NCI-H1417 treated with DMSO at 0.1 percent for 48 hours (cell line): Measurements from ENCODE around the gene SUPT3H.
"Not testable (repeated sequence)": the region's sequence is repeated elsewhere in the genome, so short reads cannot be mapped to it uniquely, and the experiment has no call there.

Experiments used
- DNase-seq: peaks from one replicate; lab custom pipeline; 2025; lab: John Stamatoyannopoulos, UW

Gene SUPT3H

DNA sequence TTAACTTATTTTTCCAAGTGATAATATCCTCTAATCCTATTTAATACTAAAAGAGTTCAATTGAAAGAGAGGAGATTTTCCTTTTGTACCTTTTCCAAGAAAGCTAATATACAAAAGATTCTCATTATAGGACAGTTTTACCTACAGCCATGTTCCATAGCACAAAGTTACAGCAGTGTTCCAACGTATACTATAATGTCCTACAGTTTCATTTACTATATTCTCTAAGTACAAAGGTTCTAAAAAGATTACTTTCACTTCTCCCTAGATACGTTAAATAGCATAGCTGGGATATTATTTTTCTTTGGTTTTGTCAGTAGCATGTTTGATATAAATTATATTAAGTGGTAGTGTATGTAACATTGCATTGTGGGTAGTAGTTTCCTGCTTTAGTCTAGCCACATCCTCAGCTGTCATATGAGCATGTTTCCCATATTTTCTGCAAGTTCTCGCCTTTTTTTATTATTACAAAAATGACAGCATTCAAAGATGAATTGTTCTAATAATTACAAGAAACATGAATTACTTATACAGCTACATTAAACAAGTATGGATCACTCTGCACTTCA is 54.0 kb downstream of the SUPT3H start:
- no peak for DNase-seq

DNA sequence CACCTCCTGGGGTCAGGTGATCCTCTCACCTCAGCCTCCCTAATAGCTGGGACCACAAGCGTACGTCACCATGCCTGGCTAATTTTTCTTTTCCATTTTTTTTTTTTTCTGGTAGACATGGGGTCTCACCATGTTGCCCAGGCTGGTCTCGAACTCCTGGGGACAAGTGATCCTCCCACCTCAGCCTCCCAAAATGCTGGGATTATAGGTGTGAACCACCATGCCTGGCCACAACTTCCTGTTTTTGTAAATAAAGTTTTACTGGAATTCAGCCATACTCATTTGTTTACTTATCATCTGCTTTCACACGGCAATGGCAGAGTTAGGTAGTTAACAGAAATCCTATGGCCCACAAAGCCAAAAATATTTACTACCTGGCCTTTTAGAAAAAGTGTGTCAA is 57.4 kb downstream of the SUPT3H start:
- no peak for DNase-seq

DNA sequence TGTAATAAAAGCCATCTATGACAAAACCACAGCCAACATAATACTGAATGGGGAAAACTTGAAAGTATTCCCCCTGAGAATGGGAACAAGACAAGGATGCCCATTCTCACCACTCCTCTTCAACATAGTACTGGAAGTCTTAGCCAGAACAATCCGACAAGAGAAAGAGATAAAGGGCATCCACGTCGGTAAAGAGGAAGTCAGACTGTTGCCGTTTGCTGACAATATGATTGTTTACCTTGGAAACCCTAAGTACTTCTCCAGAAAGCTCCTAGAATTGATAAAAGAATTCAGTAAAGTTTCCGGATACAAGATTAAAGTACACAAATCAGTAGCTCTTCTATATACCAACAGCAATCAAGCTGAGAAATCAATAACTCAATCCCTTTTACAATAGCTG is 63.6 kb downstream of the SUPT3H start:
- no peak for DNase-seq

DNA sequence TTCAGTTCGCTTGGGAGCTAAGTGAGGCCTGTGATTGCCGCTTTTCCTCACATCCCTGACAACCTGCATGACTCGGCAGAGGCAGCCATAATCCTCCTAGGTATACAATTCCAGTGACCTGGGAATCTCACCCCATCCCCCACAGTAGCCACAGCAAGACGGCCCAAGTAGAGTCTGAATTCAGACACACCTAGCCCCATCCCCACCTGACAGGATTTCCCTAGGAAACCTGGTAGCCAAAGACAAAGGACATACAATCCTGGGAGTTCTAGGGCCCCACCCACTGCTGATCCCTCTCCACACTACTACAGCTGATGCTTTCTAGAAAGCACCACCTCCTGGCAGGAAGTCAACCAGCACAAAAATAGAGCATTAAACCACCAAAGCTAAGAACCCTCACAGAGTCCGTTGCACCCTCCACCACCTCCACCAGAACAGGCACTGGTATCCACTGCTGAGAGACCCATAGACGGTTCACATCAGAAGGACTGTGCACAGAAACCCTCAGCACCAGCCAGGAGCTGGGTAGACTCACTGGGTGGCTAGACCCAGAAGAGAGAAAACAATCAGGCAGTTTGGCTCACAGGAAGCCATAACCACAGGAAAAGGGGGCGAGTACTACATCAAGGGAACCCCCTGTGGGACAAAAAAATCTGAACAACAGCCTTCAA is 67.5 kb downstream of the SUPT3H start:
- DNase-seq = no peak

DNA sequence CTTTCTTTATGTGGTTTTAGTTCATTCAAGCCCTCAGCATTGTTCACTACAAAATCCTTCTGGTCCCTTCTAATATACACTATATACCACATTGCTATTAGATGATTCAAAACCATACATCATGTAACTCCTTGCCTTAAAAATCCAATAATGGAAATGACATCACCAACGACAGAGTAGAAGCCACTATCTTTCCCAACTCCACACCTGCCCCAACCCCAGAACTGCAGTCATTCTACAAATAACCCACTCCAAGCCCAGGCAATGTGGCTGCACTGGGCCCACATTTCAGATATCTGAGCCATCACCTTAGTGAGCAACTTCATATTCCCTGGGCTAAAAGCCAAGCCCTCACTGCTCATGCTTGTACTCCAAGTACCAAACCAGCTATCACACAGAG is 72.2 kb downstream of the SUPT3H start:
- DNase-seq = no peak

DNA sequence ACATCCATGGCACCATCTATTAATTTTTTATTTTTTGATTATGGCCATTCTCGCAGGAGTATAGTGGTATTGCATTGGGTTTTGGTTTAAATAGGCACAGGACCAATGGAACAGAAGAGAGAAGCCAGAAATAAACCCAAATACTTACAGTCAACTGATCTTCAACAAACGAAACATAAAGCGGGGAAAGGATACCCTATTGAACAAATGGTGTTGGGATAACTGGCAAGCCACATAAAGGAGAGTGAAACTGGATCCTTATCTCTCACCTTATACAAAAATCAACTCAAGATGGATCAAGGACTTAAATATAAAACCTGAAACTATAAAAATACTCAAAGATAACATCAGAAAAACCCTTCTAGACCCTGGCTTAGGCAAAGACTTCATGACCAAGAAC is 74.9 kb downstream of the SUPT3H start:
- DNase-seq = no peak

DNA sequence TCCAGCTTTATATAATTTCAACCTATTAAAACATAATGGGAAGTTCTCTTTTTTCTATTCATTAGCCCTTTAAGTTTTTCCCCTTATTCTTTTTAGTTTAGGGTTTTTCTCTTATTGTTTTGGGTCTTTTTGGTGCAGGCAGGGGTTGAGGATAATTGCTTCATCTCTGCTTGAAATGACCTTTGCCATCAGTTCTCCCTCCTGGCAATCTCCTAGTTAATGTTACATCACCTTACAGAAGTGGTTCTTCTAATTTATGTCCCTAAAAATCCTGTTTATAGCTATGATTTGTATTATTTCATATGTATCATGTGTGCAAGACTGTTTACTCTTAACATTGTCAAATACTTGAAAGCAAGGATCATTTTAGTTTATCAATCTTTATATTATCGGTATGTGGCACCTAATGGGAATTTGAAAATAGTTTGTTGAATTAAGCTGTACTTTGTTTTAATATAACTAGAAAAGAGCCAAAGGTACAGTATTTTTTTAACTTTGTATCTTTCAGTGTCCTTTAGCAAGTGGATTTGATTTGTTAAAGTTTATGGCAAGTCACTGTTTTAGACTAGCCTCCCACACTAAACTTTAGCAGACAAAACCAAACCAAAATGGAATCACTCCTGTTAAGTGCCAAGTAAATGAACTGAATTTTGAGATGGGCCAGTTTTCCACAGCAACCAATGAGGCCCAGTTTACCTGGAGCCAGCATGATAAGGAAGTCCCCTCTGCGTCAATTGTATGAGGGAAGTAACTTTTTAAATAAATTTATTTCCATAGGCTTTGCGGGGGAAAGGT is 76.2 kb downstream of the SUPT3H start:
- no peak for DNase-seq

DNA sequence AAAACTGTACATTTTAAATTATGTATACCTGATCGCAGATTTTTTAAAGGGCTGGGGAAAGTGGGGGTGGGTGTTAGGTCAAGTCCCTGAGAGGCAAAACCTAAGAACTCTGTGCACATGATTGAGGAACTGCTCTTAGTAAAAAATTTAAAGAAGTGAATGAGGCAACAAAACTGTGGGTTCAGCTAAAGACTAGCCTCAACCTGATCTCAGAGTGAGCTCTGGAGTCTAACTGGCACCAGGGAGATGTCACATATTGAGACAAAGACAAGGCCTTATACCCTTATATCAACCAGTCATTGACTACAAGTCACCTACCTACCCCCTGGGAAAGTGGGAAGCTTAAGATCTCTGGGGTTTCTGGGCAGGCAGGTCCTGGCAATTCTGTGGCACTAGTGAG is 77.0 kb downstream of the SUPT3H start:
- DNase-seq = no peak

DNA sequence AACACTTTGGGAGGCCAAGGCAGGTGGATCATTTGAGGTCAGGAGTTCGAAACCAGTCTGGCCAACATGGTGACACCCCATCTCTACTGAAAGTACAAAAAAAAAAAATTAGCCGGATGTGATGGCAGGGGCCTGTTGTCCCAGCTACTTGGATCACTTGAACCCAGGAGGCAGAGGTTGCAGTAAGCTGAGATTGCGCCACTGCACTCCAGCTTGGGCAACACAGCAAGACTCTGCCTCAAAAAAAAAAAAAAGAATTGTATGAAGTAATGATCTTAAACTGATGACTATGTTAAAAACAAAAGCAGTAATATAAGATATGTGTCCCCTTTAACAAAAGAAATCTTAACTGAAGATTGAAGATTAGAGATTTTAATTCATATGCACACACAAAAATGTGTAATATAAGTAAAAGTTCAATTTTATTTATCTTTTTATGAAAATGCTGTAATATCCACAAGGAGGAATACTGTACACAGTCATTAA is 78.6 kb downstream of the SUPT3H start:
- DNase-seq = no peak

DNA sequence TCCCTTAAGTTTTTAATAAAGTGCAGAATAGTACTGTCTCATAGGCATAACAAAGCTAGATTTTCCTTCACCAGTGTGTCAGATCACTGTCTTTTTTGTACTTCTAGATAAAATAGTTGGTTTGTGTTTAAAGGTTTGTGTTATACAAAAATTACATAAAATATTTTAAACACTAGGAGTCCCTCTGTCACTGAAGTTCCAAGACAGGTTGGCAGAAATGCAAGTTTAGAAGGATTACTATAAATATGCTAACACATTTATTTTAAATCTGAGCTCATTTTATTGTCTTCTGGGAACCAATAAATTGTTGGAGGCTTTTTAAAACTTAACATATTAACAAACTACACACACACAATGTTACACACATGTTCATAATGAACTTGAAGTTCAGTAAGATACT is 80.4 kb downstream of the SUPT3H start:
- DNase-seq = no peak

DNA sequence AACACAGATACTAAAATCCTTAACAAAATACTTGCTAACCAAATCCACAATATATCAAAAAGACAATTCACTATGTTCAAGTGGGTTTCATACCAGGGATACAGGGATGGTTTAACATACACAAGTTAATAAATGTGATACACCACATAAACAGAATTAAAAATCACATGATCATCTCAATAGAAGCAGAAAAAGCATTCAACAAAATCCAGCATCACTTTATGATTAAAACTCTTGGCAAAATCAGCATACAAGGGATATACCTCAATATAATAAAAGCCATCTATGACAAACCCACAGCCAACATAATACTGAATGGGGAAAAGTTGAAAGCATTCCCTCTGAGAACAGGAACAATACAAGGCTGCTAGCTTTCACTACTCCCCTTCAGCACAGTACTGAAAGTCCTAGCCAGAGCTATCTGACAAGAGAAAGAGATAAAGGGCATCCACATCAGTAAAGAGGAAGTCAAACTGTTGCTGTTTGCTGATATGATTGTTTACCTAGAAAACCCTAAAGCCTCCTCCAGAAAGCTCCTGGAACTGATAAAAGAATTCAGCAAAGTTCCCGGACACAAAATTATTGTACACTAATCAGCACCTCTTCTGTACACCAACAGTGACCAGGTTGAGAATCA is 83.6 kb downstream of the SUPT3H start:
- DNase-seq = not testable (repeated sequence)

DNA sequence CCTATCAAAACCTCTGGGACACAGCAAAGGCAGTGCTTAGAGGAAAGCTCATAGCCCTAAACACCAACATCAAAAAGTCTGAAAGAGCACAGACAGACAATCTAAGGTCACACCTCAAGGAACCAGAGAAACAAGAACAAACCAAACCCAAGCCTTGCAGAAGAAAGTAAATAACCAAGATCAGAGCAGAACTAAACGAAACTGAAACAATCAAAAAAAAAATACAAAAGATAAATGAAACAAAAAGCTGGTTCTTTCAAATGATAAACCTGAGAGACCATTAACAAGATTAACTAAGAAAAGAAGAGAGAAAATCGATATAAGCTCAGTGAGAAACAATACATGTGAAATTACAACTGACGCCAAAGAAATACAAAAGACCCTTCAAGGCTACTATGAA is 84.4 kb downstream of the SUPT3H start:
- no peak for DNase-seq

DNA sequence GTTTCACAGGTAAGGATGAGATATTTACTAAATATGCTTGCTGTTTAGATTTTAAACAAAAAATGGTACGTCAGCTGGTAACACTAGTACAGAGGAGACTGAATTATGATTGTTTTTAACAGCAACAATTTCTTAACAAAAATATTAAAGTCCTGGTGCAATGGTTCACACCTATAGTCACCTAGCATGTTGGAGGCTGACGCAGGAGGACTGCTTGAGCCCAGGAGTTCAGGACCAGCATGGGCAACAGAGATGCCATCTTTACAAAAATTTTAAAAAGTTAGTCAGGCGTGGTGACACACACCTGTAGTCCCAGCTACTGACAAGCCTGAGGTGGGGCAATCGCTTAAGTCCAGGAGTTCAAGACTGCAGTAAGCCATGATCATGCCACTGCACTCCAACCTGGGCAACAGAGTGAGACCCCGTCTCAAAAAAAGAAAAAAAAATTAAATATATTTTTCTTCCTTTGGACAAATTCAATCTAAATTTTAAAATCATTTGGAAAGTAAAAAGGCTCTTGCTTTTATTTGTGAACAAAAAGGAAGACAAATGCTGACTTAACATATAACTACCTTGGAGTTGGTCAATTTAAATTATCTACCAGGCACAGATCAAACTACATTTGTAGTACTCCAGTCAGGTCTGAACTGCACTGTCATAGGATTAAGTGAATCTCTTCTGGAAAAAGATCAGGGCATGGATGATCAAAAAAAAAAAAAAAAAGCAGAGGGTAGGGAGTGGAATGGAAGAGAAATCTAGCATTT is 87.8 kb downstream of the SUPT3H start:
- DNase-seq = no peak

DNA sequence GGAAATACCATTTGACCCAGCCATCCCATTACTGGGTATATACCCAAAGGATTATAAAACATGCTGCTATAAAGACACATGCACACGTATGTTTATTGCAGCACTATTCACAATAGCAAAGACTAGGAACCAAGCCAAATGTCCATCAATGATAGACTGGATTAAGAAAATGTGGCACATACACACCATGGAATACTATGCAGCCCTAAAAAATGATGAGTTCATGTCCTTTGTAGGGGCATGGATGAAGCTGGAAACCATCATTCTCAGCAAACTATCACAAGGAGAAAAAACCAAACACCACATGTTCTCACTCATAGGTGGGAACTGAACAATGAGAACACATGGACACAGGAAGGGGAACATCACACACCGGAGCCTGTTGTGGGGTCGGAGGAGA is 91.0 kb downstream of the SUPT3H start:
- DNase-seq = not testable (repeated sequence)

DNA sequence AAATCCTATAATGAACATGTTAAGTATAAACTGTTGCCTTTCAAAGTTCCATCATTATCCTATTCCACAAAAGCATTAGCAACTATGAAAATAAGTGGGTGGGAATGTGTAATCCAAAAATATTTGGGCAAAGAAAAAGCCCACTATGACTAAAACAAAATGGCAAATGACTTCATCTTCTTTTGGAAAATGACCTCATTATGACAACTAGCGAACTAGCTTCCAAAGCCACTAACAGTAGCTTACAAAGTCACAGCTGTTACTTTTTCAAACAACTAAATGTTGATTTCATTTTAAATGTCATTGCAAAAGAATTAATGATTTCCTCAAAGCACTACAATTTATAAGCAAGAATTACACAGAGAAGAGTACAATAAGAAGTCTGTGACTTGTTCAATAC is 99.4 kb downstream of the SUPT3H start:
- no peak for DNase-seq

DNA sequence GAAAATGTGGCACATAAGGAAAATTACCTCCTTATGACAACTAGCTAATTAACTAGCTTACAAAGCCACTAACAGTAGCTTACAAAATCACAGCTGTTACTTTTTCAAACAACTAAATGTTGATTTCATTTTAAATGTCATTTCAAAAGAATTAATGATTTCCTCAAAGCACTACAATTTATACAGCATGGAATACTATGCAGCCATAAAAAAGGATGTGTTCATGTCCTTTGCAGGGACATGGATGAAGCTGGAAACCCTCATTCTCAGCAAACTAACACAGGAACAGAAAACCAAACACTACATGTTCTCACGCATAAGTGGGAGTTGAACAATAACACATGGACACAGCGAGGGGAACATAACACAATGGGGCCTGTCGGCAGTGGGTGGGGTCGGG is 100.0 kb downstream of the SUPT3H start:
- not testable (repeated sequence) for DNase-seq

DNA sequence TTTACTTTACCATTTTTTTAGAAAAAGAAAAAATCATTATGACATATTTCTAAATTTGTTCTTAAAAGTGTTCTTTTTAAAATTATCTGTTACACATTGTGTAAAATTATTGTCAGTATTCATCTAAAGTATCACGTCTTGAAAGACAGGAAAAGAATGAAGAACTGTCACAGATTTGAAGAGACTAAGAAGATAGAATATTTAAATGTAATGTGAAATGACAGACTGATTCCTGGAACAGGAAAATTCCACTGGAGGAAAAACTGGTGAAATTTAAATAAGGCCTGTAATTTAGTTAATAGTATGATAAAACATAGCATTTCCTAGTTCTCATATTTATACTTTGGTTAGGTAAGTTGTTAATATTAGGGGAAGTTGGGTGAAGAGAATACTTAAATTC is 102.4 kb downstream of the SUPT3H start:
- DNase-seq = no peak

DNA sequence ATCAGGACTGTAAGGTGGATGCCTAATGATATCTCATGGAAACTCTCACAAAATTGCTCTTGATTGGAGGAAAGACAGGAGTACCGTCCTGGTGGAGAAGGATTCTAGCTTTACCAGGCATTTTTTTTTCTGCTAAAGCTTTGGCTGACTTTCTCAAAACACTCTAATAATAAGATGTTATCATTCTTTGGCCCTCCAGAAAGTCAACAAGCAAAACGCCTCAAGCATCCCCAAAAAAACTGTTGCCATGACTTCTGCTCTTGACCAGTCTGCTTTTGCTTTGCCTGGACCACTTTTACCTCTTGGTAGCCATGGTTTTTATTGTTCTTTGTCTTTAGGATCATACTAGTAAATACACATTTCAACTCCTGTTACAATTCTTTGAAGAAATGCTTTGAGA is 105.1 kb downstream of the SUPT3H start:
- no peak for DNase-seq

DNA sequence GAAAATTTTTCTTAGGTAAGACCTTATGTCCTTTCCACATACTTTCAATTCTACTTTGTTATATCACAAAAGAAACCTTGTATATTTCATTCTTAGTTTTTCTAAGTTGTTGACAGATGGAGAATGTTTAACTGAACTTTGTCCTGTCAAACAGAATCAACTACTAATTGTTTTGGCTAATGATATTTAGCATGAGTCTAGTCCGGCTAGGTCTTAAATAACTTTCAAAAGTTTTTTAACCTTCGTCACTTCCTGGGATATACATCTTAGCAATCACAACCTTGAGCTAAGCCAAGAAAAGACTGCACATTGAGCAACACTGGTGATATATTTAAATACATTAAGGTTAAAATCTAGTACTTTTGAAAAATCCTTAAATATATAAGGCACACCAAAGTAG is 112.5 kb downstream of the SUPT3H start:
- no peak for DNase-seq

DNA sequence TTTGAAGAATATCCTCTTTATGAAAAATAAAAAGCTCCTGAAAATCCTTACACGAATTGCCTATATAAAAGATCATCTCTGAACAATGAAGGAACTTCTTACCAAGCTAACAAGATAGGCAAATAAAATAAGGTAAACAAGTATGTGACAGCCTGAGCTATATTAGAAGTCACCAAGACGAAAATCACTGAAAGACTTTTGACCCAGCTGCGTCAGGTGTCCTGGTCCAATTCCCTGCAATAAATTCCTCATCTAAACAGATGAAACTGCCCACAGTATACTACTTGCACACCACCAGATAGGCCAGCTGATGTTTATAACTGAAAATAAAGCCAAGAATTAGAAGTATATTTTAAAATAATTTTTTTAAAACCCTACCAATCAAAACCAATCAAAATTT is 117.0 kb downstream of the SUPT3H start:
- DNase-seq = no peak

DNA sequence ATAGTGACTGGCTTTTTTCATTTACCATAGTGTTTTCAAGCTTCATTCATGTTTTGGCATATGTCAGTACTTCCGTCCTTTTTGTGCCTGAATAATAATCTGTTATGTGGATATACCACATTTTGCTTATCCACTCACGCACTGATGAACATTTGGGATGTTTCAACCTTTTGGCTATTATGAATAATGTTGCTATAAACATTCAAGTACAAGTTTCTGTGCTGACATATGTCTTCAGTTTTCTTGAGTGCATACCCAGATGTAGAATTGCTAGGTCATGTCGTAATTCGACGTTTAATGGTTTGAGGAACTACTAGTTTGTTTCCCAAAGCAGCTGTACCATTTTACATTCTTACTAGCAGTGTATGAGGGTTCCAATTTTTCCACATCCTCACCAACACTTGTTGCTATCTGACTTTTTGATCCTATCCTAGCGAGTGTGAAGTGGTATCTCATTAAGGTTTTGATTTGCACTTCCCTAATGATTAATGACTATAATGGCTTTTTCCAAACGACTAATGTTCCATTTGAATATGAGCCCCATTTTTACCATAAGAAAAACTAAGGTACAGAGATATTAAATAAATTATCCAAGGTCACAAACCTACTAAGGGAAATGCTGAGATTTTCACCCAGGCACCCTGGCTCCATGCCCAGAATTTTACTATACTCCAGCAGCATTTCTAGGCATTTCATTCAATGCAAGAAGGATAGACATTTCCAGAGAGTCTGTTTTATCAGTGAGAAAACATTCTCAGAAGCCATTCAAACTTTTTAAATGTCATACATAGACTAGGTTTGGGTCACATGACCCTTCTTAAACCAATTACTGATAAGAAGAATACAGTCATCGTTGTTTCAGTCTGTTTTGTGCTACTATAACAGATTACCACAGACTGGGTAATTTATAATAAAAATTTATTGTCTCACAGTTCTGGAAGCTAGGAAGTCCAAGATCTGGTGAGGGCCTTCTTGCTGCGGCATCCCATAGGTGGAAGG is 120.7 kb downstream of the SUPT3H start:
- DNase-seq = no peak
